ENCODE results near the gene ALK.

- TF ChIP-seq CTCF (IDR thresholded peaks at IDR 0.05; ENCODE audit: low read depth, low read length) (no peak), MAX (IDR thresholded peaks at IDR 0.05; ENCODE audit: low read depth, low read length) (no peak), POLR2A (IDR thresholded peaks at IDR 0.05; ENCODE audit: extremely low read depth, insufficient read length) (no peak)
These were observed 320.1 kb downstream of the ALK start for GRCh38 chr2:29601321-29601720.

Measured in NB4 (cell line).